Activated CD4-positive, alpha-beta T cell treated with anti-CD3 and anti-CD28 coated beads for 48 hours (primary cell): ENCODE measurements around the gene LMX1A.

Experiments used
- DNase-seq: peaks from one replicate; pipeline ENCODE4 v3.0.0-alpha.2; 2020

LMX1A gene

GRCh38 chr1:165257969-165258459 lies 98.5 kb downstream of the LMX1A start:
- DNase-seq: peak; percentile 69

- DNase-seq: no peak
Measured at GRCh38 chr1:165254896-165255625, 101.5 kb downstream of the LMX1A start.

- no peak for DNase-seq
Measured at GRCh38 chr1:165254376-165254775, 102.1 kb downstream of the LMX1A start.

DNA sequence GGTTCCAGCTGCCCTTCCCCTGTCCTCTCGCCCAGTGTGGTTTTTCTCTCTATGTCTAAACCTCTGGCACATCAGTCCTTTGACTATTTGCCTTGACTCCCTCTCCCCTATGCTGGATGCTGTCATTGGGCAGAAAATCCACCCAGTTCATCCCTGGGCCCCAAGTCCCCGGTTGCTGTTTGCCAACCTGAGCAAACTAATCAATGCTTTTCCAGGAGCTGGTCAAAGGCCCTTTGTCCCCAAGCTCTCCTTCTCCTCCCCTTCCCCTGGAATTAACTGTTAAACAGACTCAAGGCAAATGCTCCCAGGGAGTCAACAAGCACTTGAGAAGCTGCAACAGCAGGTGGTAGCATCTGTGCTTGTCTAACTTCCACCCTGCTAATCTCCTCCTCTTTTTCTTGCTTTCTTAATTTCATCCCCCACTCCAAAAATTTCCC lies 102.7 kb downstream of the LMX1A start:
- no peak for DNase-seq

GRCh38 chr1:165248969-165249571 lies 107.4 kb downstream of the LMX1A start:
- no peak for DNase-seq

DNA sequence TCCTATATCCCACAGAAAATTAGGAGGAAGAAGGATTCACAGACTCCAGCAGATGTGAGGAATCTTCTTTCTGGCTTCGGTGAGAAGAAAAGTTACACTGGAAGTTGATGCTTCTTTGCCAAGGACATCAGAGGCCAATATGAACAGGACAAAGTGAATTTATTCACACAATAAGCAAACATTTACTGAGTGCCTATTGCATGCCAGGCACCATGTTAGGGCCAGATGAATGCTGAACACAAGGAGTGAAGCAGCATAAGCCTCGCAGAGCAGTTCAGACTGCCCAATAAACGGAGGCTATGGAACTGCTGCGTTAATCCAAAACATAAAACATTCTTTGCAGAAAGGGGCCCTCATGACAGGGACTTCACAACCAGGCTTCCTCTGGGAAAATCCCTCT lies 114.6 kb downstream of the LMX1A start:
- DNase-seq: no peak

DNA sequence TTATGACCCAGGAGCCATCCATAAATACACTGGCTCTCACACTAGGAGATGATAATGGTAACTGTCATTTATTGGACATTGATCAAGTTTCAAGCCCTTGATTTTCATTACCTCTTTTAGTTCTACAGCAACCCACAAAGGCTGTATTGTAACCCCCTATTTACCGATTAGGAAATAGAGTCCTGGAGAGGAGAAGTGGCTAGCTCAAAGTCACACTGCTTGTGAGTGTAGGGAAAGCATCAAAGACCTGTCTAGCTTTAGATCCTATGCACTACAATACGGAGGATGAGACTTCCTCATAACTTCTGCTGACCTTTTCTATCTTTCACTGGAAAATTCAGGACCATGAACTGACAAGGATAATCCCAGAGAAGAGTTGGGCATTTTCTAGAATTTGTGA lies 115.2 kb downstream of the LMX1A start:
- DNase-seq: no peak

GRCh38 chr1:165240492-165240891 lies 116.0 kb downstream of the LMX1A start:
- no peak for DNase-seq

DNA sequence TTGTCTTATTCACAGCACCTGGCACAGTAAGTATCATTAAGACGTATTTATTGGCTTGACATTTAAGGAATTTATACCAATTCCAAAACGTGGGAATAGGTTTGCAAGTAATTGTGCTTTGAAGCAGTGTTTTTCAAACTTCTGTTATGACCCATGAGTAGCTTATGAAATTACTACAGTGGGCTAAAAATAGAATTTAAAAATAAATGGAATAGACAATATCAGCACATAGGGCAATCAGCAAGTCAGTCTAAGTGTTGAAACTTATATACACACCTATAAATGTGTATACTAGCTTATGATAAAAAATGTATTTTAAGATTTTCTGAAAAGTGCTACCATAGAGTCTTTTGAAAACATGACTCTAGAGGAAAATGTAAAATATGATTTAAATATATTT lies 116.6 kb downstream of the LMX1A start:
- DNase-seq: no peak

- no peak for DNase-seq
Measured at GRCh38 chr1:165235777-165236291, 120.7 kb downstream of the LMX1A start.

DNA sequence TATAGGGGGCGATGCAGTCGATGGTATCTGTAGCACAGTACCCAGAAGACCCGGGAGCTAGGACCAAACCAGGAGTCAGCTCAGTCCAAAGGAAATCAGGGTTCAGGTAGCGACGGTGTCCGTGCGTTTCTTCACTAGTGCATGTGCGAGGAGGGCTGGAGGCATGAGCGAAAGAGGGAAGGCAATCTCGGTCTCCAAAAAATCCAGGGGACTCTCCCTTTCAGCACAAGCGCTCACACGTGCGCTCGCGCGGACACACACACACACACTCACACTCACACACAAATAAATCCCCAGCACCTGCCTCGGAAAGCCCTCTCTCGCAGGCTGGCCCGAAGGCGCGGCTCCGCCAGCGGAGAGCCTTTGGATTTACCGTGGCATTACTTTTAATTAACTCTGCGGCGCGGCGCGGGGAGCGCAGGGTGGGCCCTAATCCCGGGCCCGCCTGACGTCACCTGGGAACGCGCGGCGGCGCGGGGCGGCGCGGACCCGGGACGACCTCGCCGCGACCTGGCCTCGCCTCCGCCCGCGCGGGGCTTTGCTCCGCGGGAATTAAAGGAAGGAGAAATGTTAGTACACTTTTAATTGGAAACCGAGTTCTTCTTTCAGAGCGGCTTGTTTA lies 121.2 kb downstream of the LMX1A start:
- DNase-seq: no peak

- DNase-seq: no peak
Measured at GRCh38 chr1:165234149-165234548, 122.4 kb downstream of the LMX1A start.

GRCh38 chr1:165228676-165229075 lies 127.8 kb downstream of the LMX1A start:
- no peak for DNase-seq

GRCh38 chr1:165228111-165228655 lies 128.3 kb downstream of the LMX1A start:
- no peak for DNase-seq

DNA sequence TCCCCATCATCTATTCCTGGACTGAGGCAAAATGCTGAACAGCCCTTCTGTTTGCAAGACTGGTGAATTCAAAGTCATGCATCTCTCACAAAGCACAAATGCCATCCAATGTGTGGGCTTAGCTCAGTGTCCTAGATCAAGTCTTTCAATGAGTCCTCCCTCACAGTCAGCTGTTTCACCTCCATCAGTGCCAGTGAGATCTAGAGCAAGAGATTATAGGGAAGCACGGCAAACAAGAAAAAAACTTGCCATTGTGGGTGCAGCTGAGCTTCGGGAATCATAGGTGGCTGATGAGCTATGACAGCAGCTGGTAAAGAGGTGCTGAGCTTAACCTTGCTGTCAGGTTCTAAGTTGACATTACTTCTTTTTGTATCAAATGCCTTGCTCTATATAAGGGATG lies 130.2 kb downstream of the LMX1A start:
- no peak for DNase-seq

GRCh38 chr1:165225650-165226049 lies 130.9 kb downstream of the LMX1A start:
- no peak for DNase-seq

- DNase-seq: no peak
Measured at GRCh38 chr1:165225062-165225461, 131.5 kb downstream of the LMX1A start.

DNA sequence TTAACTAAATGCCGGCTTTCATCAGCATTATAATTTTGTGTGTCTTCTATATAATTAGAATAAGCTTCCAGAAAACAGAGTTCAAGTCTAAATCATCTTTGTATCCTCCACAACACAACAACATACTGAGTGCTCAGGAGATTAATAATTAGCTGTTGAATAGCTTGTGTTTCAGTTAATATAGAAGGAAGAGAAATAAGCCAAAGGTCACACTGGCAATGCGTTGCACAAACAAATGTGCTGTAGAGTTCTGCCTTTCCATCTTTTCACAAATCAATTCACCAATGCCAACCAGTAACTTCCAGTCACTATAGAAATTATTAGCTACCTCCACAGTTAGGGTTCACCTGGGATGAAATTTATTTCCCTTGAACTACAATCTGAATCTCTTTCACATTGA lies 132.0 kb downstream of the LMX1A start:
- no peak for DNase-seq

- DNase-seq: no peak
Measured at GRCh38 chr1:165222580-165222979, 133.9 kb downstream of the LMX1A start.

DNA sequence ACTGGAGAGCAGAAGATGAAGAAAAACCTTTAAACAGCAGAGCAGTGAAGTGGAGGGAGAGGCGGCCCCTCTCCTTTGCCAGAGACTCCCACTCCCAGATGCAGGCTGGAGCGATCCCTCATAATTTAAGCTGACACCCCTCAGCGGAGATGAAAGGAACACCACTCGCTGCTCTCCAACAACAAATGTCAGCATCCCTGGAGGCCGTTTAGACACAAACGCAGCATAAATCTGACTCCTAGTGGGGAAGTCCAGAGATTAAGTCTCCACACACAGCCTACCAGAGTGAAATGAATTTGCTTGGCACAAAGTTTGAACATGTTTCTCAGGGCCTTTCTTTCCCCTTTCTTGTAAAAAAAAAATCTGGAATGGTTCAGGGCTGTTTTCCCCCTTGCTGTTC lies 137.8 kb downstream of the LMX1A start:
- no peak for DNase-seq

DNA sequence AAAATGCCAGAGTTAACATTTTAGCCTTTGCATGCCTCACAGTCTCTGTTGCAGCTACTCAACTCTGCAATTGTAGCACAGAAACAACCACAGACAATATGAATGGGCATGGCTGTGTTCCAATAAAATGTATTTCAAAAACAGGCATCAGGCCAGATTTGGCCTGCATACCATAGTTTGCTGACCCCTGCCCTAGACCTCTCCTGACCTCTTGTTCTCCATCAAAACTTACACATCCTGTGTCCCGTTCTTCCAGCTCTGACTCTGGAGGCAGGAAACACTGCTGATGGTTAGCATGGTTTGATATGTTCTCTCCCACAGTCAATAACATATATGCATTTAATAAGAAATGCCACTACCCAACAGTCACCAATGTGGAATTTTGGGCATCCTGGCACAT lies 138.6 kb downstream of the LMX1A start:
- no peak for DNase-seq

- no peak for DNase-seq
Measured at GRCh38 chr1:165216254-165216653, 140.3 kb downstream of the LMX1A start.

DNA sequence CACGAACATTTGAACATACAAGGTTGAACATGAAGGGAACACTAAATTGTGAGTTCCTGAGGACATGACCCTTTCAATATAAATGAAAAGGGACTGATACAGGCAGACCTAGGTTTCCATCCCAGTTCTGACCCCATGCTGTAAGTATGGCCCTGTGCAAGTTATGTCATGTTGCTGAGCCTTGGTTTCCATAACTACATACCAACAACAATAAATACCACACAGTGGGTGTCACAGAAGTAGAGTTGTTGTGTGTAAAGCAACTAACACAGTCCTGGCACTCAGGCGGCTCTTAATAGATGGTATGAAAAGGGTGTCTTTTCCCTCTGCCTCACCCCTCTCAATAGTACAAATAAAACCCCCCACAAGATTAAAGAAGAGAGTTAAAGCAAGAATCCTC lies 140.8 kb downstream of the LMX1A start:
- no peak for DNase-seq

DNA sequence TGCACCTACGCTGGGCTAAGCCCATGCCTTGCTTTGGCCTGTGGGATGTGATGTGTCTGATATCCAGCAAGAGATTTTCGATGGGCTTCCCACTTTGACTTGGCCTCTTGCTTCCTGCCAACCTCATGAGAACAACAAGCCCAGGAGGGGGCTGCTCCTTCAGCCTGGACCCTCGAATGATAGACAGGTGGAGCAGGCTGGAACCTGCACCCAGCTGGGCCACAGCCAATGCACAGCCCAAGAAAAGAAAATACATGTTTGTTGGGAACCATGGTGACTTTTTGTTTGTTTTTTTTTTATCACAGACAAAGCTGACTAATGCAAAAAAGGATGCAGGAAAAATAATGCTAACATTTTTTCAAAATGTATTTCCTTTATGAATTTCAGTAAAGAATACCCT lies 144.3 kb downstream of the LMX1A start:
- no peak for DNase-seq
